ENCODE measurements around the gene MMP17. TPM values are rescaled to one million over a fixed set of nuclear protein-coding genes. Genes with fewer than 3 reads are reported as not detected.

Gene MMP17
- total and polyA plus RNA-seq, 2 donors (not counting 1 experiment from before 2014, with no cell fraction given): 3.2 to 13.5 TPM

GRCh38 chr12:131900397-131900796, 72.2 kb downstream of the MMP17 start:
- H3K27me3 ChIP-seq (ENCODE audit: control insufficient read depth, insufficient read depth, low read length): no peaks in the 10 kb centered on the region
- TF ChIP-seq CTCF (conservative IDR thresholded peaks at IDR 0.05 in 1 of 2, IDR thresholded peaks at IDR 0.05 in 1 of 2; ENCODE audit: low read depth in 1 of 2, low read length in 2 of 2) (no peak), EZH2 (IDR thresholded peaks at IDR 0.05; ENCODE audit: low read length, missing control alignments) (no peak)
- H3K36me3 ChIP-seq (ENCODE audit: control insufficient read depth, insufficient read depth, low read length): no peaks in the 10 kb centered on the region
- no peak overlapping the region for H3K27ac ChIP-seq (ENCODE audit: insufficient read depth, low read length)
- H3K9me3 ChIP-seq (ENCODE audit: control insufficient read depth, insufficient read depth, low read depth, low read length): no peaks in the 10 kb centered on the region
- no peak for DNase-seq (ENCODE audit: low read depth in 2 of 2)
- H3K4me3 ChIP-seq (replicated peaks in 1 of 4; ENCODE audit: control extremely low read depth in 1 of 4, insufficient read depth in 1 of 4, low read depth in 3 of 4, low read length in 4 of 4): no peak overlapping the region
- H3K79me2 ChIP-seq (ENCODE audit: control insufficient read depth, insufficient read depth, low read length): peaks cover 2% of the 10 kb centered on the region
- H4K20me1 ChIP-seq (ENCODE audit: control insufficient read depth, extremely low read depth, insufficient read depth, low read length): no peaks in the 10 kb centered on the region
- H3K9ac ChIP-seq (ENCODE audit: insufficient read depth, low read length): no peak overlapping the region
- no peak overlapping the region for H3K4me2 ChIP-seq (ENCODE audit: extremely low read depth, insufficient read depth, low read length)
- H3K4me1 ChIP-seq (ENCODE audit: control insufficient read depth, extremely low read depth, insufficient read depth, low read length): peaks cover 5% of the 10 kb centered on the region
- H2AFZ ChIP-seq (ENCODE audit: low read length): no peak overlapping the region

Other genes starting within 250 kb of the MMP17 start
- gene SFSWAP, start 117.3 kb upstream of the MMP17 start, total RNA-seq: 18.7 and 23.3 TPM in 2 replicates
- 9.9 and 13.9 TPM in 2 replicates for gene SFSWAP, start 117.3 kb upstream of the MMP17 start, polyA plus RNA-seq
- gene ULK1, start 66.2 kb downstream of the MMP17 start, total RNA-seq: 8.5 and 14.9 TPM in 2 replicates
- gene ULK1, start 66.2 kb downstream of the MMP17 start, polyA plus RNA-seq: 3.3 and 4.0 TPM in 2 replicates
- gene PUS1, start 100.9 kb downstream of the MMP17 start, total RNA-seq: 7.2 and 10.1 TPM in 2 replicates
- 8.3 and 13.7 TPM in 2 replicates for gene PUS1, start 100.9 kb downstream of the MMP17 start, polyA plus RNA-seq
- gene EP400, start 121.5 kb downstream of the MMP17 start, total RNA-seq: 8.0 and 12.4 TPM in 2 replicates
- 3.4 and 6.2 TPM in 2 replicates for gene EP400, start 121.5 kb downstream of the MMP17 start, polyA plus RNA-seq

Data from fibroblast of lung (primary cell).